ENCODE data around the gene DOCK1.

The DOCK1 gene

DNA sequence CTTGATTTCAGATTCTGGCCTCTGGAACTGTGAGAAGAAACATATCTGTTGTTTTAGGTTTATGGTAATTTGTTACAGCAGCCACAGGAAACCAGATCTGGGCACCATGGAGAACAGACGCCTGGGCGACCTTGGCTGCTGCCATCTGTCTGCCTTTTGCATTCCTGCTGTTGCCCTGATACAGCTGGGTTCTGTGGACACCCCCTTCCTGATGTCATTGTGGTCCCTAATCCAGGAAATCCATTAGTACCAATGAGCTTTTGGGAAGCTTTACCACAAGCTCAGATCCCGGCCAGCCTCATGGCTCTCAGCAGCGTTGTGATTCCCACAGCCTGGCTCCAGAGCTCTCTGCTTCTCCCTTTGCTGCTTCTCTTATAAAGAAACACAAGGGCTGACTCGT lies 469.7 kb downstream of the DOCK1 start:
- no peak for DNase-seq

DNA sequence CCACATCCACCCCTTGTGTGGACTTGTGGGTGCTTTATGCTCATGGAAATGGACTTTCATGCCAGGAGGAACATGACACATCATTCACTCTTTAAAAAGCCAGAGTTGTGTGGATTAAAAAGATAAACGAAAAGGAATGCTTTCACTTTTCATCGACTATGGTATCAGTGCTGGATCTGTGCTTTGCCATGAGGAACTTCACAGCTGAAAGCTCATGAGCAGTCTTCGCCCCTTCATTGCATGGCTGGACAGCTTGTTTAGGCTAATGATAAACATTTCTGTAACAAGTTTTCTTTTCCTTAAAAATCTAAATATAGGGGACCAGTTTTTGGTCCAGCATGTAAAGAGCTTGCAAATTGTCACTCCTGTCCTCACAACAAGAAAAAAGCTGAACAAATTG lies 470.2 kb downstream of the DOCK1 start:
- DNase-seq: no peak

DNA sequence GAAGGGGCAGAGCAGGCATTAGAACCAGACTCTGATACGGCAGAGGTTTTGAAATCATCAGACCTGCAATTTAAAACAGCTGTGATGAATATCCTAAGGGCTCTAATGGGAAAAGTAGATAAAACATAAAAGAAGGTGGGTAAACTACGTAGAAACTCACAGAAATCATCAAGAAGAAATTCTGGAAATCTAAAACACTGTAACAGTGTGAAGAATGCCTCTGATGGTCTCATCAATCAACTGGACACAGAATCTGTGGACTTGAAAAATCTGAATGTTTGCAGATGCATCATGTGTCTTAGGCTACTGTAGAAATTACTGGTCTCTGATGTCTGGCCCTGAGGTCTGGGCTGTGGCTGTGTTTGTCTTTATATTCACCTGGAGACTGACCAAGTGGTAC lies 470.8 kb downstream of the DOCK1 start:
- DNase-seq: no peak

DNA sequence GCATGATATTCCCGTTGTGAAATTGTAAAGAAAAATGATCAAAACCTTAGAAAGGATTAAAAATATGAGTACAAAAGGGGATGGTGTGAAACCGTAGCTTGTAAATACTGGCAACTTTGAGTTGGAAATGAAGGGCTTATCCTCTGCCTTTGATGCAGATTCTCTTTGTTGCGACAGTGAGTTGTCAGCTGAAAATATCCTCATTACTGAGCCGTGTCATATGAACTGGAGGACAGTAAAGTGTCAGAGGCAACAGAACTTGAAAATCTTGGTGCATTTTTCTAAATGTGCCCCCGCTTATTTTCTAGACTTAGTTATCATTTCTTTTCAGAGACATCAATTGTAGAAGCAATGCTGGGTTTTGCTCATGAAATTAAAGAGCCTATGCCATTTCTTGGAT lies 473.4 kb downstream of the DOCK1 start:
- DNase-seq: no peak

DNA sequence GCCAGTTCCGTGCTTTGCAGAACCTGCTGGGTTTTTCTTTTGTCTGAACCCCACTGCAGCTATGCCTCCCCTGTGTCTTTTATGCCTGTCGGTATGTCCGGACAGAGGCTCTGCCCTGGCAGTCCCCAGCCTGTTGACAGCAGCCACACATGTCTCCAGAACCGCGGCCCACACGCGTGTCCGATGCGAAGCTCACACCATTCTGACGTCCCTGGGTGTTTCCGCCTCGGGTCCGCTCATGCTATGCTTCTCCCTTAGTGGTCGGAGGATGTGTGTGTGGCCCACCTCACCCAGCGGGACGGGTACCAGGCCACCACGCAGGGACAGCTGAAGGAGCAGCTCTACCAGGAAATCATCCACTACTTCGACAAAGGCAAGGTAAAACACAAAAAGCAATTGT lies 479.3 kb downstream of the DOCK1 start:
- no peak for DNase-seq

DNA sequence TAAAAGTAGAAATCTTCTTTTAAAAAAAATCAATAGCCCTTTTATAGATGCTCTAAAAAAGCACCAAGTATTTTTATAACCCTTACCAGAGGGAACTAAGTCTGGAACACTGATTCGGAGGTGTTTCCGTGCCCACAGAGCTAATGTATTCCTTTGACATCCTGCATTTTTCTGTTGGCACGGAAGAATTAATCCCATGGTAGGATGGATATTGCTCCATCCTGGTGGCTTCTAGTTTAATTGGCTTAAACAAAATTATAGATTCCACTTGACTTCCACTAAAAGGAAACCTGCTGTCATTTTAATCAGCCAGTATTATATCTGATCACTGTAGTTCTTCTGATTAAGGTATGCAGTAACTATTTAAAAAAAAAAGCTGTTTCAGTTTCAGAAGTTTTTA lies 479.8 kb downstream of the DOCK1 start:
- DNase-seq: no peak

DNA sequence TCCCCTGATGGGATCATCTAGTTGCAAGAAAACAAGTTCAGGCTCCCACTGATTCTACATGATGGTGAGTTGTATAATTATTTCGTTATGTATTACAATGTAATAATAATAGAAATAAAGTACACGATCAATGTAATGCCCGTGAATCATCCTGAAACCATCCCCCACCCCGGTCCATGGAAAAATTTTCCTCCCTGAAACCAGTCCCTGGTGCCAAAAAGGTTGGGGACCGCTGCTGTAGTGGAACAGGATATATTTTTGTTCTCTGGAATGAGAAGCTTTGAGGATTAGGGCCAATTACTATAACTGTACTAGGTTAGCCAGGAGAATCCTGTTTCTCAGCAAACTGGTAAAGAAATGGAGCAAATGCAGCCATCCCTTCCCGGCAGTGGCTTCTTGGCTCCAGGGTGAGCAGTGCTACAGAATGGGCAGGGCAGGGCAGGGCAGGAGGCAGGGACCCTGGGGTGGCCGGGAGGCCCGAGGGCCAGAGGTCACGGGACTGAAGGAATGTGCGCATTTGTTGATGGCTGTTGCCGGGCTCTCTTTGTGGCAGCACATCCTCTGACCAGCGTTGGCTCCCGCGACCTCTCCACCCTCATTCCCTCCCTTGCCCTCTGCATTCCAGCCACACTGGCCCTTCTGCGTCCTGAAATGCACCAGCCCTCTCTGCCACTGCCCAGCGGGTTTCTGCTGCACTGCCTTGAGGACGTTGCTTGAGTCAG lies 481.5 kb downstream of the DOCK1 start:
- no peak for DNase-seq

DNA sequence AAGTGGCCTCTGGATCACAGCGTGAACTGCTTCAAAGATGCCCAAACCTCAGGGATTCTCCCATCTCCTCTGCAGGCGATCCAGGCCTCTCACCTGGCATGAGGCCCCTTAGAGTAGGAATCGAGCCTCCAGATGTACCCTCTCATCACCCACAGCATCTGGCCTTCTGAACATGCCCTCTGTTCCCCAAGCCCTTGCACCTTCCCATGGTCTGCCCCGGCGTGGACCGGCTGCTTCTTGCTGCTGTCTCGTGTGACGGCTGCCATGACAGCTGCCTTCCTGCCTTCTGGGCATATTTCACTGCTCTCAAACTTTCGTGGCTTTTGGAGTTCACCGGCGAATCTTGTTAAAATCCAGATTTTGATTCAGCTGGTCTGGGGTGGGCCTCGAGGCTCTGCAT lies 486.6 kb downstream of the DOCK1 start:
- DNase-seq: no peak

DNA sequence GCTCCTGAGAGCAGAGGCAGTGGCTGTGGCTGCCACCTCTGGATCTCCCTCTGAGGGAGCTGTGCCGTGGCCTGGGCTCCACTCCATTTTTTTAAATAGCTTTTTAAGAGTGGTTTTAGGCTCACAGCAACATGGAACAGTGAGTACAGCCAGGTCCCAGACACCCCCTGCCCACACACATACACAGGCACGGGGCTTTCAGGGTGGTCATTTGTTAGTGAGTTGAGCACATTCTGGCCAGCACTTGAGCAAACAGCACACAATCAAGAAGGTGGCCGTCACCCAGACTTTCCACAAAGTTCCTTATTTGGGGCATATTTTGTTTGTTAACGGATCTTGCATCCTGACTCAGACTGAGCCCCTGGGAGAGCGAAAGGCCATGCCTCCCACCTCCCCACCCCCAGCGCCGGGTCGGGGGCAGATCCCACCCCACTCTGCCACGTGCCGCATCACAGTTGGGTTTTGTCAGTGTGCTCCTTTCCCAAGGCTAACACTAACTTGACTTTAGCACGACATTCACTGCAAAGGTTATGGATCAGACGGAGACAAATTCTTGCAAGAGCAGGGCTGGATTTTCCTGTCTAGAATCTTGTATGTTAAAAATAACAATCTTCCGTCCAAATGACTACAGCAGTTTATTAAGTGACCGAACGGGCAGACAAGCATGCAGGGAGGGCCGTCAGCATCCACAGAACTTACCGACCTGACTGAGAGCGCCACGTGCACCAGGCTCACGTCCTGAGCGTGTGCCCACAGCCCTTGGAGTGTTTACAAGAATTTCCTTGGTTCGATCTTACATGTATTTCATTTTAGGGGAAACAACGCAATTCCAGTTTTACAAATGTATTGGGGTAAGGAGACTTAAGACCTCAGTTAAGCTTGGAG lies 487.4 kb downstream of the DOCK1 start:
- DNase-seq: no peak

DNA sequence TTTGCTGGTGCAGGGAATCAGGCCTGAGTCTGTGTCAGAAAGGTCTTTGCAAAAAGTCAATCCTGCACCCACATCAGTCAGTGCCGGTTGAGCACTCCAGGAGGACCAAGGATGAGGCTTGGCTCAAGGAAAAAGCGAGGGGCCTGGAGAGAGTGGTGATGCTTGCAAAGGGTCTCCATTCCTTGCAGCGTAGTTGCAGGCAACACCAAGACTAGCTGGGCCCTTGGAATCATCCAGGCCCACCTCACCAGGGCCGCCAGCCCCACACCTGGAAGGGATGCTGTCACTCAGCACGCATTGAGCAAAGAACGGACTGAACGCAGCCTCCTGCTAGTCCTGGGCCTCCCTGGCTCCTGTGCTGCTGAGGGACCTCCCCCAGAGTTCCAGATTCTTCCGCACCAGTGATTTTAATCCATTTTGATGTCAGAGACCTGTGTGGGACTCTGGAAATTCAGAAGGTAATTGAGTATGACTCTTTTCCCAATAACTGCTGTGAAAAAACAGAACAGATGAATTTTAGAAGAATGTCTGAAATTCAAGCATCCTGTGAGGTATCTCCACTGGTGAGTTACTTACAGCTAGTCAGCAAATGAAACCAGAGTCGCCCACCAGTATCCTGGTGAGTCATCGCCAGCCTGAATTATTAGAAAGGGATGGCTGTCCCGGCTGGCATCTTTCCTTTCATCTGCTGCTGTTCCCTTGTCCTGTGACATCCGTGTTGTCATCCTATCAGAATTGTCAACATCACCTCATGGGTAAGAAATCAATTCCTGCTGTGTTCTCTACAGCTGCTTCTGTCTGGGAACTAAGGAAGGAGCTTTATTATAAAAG lies 493.1 kb downstream of the DOCK1 start:
- DNase-seq: no peak

DNA sequence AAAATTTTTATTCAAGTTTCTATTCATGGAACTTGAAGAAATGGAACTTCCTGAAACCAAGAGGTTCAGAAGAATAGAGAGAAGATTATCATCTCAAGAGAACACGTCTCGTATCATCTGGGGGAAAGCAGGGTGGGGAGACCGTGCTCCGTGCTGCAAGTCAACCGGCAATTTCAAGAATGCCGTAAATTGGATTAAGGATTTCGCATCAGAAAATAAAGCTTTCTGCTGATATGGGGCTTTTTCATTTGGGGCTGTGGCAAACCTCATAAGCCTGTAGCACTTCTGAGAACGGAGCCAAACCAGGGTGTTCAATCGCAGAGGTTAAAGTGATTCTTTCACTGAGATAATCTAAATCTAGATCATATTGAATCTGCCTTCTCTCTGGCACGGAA lies 493.7 kb downstream of the DOCK1 start:
- DNase-seq: no peak

DNA sequence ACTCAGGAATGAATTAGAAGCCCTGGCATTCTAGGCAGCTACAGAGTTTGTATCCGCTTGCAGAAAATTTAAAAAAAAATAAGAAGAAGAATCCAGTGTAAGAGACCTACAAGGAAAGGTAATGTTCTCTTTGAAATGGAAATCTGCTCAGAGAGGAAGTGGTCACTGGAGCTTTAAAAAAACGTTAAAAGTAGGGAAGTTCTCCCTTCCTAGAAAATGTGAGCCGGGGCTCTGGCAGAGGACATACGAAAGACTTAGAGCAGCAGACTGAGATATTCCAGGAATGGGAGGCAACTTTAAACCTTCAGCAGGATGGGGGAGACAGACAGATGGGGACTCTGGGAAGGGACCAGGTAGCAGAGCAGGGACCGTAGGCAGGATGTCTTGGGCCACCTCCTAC lies 494.4 kb downstream of the DOCK1 start:
- DNase-seq: no peak

DNA sequence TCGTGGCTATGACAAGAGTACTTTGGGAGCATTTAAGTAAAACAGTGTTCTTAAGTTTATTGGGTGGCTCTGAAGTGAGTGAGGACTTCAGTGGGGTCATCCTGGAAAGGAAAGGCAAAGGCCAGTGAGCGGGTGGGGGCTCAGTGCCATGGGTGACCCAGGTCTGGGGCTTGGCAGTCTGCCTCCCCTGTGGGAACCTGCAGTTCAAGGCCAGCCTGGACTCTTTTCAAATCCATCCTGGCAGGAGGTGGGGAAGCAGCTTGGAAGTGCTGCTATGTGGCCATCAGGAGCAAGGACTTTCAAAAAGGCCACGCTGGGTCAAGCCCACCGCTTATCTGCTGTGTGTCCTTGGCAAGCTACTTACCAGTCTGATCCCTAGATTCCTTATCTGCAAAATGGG lies 495.0 kb downstream of the DOCK1 start:
- no peak for DNase-seq

DNA sequence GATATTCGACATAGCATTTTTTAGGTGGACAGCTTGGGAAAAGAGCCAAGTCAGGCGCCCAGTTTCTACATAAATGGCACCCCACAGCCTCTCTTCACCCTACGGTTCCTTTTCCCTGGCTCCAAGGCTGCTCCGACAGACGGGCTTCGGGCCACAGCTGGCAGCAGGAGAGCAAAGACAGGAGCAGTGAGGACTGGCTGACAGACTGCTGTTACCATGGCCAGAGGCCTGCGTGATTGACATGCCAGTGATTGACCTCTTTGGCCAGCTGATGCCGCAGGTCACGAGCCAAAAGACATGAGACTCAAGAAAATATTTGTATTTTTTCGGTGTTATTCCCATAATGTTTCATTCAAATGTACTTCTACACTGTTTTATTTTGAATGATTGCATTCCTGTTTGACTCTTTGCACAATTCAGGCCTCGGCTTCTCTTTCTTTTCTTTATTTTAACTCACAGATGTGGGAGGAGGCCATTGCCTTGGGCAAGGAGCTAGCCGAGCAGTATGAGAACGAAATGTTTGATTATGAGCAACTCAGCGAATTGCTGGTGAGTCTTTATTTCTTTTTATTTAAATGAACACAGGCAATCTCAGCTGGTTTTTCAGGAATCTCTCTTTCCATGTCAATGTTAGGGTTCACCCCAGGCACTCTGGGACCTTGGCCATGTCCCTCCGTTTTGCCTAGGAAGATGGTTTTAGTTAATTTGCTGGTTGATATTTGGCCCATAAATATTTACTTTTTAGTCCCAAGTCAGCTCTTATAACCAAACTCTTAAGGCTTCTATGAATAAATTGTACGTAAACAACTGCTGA lies 497.6 kb downstream of the DOCK1 start:
- no peak for DNase-seq

DNA sequence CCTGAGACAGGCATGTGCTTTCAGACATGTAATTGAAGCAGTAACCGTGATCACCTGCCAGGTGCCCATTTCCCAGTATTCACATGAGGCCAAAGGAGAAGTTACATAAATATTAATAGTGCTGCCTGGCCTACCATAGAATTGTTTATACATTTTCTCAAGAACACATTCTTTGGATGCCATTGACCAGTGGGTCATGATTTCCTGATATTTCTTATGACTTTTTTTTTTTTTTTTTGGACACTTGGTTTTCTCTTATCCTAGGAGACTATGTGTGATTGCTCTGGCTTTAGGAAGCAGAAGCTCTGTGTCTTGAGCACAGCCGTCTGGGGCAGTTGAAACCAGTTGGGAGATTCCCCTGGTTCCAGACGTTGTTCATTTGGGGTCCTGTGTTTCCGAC lies 500.0 kb downstream of the DOCK1 start:
- DNase-seq: no peak

DNA sequence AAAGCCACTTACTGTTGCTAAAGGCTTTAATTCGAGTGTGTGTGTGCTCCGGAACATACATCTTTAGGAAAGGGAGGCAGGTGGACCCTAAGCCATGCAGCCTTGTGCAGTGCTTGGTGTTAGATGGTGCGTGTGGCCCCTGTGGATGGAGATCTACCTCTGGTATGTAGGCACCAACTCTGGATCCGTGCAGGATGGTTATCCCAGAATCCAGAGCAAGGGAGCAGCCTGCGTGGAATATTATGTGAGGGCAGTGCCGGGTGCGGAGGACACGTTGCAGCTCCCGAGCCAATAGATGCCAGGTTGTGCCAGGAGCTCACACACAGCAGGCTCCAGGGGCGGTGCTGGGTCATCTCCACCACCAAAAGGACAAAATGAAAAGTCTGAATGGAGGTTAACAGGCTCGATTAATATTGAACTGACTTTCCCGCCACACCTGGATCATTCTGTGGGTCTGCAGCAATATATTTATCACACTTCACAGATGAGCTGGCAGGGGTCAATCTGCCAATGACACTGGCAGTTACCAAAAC lies 500.9 kb downstream of the DOCK1 start:
- no peak for DNase-seq

DNA sequence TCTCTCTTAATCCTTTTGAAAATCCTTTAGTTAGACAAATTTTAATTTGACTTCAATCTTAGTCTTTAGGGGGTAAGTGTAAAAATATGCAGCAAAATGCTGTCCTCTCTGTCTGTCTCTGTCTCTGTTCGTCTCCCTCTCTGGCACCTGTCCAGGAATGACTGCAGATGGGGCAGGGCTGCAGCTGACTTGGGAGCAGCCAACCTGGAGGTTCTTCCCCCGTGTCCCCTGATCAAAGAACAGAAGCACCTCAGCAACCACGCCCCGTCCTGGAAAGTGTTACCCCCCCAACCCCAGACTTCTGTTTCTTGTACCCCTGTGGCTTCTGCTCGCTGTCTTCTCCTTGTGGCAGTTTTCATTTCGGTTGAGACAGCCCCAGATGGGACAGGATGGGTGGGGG lies 502.3 kb downstream of the DOCK1 start:
- DNase-seq: no peak

DNA sequence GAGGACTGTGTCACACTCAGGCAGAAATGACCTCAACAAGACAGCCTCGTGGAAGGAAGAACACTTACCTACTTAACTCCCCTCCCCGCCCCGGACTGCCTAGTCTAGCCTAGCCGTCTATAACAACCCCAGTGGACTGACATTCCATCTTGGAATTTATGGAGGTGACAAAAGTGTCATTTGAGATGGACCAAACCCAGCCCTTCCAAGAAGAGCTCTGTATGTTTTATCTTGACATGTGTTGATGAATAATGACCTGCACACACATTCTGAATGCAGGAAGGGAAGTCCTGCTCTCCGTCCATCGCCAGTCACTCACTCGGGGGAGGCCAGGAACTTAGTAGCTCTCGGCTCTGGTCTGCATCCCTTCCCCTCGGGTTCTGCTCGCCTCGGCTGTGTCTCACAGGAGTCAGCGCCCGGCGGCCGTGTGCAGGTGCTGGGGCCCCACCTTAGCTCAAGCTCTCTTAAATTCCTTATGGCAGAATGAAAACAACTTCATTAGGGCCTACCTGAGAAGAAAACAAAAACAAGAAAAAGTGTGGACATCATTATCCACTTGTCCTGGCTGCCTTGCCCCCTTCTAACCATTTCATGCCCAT lies 503.0 kb downstream of the DOCK1 start:
- no peak for DNase-seq

DNA sequence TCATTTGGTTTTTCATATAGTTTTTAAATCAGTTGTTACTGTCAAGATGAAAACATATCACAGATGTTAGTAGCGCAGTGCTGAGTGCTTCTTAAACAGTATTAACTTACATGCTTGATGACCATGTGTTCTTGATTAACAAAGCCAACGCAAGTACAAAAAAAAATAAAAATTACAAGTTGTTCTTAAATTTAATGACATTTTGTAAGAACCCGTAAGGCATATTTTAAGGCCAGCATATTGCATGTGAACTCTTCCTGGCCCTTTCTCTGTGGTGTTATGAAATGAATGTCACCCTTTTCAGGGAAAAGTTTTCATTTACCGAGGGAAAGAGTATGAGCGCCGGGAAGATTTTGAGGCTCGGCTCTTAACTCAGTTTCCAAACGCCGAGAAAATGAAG lies 503.5 kb downstream of the DOCK1 start:
- no peak for DNase-seq

DNA sequence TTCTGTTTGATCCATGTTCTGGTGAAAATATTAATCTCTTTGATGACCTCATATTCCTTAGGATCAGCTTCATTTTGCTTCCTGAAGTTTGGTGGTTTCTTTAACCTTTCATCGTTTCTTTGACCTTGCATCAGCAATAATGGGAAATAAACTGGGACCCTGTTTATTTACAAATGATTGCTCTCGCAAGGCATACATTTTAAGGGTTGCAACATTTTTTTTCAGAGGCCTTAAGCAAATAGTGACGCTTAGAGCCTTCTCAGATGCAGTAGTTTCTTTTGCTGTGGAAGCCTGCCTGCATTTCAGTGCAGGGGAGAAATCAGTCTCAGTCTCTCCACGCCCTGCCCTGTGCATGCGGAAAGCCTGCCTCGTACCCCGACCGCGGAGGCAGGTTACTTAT lies 504.8 kb downstream of the DOCK1 start:
- DNase-seq: no peak

DNA sequence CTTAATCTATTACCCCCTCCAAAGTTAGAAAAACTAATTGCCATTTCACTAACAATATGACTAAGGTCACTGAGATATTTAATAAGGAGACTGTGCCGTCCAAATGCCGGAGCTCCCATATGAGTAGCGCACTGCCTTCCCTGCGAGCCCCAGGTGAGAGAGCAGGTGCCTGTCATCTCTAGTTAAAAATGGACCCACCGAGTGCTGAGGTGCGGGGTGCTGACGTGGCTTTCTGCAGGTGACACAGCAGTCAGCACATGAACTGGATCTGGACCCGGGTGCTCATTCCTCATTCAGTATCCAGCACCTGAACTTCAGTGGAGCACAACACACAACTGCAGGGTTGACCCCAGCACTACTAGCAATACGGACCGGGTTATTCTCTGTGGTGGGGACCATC lies 505.8 kb downstream of the DOCK1 start:
- DNase-seq: no peak

DNA sequence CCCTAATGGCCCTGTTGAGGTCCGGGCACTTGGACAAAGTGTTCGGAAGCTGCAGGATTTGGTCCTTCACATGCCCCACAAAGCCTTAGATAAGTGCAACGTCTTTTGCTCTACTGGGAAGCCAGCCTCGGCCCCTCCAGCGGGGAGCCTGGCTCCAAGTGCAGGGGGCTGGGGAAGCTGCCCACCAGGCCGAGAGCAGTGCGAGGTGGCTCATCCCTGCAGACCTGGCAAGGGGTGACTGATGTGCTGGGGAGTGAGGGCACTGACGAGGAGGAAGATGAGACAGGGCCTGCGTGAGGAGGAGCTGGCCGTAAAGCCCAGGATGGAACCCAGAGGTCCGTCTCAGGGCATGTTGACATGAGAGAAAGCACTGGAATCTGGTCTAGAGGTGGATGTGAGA lies 508.1 kb downstream of the DOCK1 start:
- no peak for DNase-seq
